HG02981 (cell line): ENCODE results near the gene ACOT11.

Source experiments
- ATAC-seq: cut with Tn5 transposase; IDR thresholded peaks from one replicate; pipeline ENCODE4 v1.9.1; 2021; ENCODE audit warnings: mild to moderate bottlenecking, moderate library complexity; ENCODE audit not compliant: unreplicated experiment

ACOT11 gene

DNA sequence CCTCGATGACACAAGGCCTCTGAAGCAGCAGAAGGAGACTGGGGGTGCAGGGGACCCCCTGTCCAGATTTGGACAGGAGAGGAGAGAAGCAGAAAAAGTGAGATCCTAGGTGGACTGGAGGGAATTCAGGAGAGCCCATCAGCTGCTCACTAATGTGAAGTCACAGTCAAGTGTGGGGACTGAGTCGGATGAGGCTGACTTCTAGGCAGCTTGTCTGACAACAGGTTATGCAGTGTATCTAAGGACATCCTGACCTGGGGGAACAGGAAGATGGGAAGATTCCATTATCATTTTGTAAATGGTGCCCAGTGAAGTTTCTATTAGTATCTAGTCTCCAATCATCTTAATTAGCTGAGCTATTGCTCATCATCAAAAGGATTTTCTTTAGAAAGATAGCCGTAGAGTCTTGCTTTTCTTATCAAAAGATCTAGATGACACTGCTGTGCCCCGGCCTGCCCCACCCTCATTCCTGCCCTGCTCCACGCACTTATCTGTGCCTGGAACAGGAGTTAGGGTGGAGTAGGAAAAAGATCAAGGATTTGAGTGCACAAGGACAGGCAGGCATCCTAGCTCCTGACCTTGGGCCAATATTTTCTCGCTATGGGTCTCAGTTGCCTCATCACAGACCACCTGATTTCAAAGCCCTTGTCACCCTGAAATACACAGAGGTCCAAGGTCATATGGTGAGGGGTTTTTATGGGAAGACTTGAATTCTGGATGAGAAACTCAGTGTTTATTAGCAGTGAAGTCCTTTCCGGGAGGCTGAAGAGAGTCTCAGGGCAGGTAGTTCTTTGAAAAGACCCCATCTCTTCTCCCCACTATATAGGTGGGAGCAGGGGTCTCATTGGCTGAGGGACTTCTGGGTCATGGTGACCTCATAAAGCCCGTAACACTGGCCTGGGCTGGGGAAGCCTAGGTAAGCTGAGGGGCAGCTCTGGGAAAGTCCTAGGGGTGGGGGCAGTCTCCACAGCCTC is 93.1 kb downstream of the ACOT11 start, which contains the start of gene MROH7:
TSS of gene MROH7 (plus strand) at position 924 of the 974 bp plus-strand sequence. CDS start 11,141 bp downstream, outside the sequence.
- no peak for ATAC-seq

- ATAC-seq: no peak
Measured at GRCh38 chr1:54643736-54644135, 95.7 kb downstream of the ACOT11 start.

DNA sequence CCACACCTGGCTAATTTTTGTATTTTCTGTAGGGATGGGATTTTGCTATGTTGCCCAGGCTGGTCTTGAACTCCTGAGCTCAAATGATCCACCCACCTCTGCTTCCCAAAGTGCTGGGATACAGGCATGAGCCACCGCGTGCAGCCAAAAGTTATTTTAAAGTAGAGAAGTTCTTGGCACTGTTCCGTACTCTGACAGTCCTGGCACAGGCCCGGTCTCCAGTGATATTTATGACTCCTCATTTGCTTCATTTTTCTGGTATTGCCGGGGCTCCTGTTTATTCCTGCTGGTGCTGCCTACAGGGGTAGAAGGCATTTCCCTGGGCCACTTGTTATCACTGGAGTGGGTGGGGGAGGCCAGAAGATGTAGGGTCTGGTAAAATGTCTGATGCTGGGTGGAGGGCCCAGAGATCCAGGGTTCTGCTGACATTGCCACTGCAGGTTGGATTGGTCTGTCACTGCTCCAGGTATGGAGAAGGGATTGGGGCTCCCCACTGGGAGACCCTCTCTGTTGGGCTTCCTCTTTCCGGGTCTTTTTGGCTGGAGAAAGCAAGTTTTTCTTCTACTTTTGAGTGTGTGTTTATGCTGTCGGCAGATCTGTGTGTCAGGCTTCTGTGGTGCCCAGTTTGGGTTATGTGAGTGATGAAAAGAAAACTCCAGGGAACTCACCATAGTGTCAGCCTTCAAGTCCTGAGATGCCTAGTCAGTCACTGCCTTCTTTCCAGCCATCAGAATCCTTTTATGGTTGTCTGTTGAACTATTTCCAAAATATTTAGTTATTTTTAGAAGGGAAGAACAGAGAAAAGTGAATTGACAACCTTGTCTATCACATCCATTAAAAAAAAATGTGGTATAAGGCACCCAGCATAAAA is 98.0 kb downstream of the ACOT11 start:
- ATAC-seq: no peak

DNA sequence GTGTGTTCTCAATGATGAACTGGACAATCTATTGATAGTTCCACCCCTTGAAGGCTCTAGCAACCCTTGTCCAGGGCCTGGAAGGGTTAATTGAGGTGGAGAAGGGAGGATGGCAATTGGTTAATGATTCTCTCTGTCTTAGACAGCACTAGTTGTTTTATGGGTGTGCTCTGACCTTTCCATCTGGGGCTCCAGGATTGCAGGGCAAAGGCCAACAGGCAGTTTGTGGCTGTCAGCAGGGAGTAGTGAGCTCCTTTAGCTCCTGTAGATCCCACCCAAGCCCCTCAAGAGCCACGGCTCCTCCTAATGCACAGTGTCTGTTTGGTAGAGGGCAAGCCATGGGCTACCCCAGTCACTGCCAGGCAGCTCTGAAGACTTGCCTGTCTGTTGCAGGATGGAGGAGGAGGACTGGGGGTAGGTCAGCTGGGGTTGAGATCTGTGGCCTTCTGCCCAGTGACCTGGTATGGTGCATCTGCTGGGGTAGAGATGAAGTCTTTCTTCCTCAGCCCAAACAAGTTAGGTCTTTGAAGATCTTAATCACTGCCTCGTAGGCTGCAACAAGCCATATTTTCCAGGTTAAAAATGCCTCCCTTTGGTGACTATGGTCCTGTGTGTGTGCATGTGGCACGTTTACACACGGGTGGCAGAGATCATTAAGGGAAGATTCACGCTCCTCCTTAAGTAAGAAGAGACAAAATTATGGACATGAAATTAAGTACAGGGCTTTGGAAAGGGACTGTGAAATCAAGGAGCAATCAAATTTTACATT is 101.3 kb downstream of the ACOT11 start:
- no peak for ATAC-seq

- ATAC-seq: no peak
Measured at GRCh38 chr1:54649921-54650320, 101.9 kb downstream of the ACOT11 start.

- ATAC-seq: no peak
Measured at GRCh38 chr1:54650417-54650816, 102.4 kb downstream of the ACOT11 start.

DNA sequence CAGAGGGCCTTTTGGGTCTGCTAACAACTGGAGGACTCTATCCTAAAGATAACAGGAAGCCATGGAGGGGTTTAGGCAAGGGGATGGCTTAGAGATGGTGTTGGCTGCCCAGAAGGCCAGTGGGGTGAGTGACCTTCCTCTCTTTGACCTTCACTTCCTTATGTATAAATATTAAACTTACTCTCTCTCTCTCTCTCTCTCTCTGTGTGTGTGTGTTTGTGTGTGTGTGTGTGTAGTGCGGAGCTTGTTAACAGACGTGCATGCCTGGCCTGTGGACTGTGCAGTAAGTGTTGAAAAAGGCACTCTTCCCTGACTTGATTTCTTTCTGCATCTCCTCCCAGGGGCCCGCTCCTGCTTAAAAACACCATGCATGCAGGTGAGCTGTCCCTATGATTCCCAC is 103.6 kb downstream of the ACOT11 start:
- no peak for ATAC-seq

DNA sequence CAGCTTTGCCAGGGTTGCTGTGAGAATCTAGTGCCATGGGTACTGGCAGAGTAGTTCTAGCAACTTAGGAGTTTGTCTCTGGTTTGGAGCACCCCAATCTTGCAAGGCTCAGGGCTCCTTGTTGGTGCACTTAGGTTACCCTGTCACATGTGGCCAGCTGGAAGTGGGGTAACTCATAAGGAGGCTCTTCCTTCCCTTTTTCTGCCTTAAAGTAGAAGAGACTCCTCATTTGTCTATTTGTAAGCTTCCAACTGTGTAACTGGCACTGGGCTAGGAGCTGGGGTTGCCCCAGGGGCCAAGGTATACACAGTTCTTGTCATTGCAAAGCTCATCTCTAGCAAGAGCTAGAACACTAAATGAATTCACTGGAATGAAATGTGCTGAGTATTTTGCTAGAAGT is 104.1 kb downstream of the ACOT11 start:
- ATAC-seq: no peak

DNA sequence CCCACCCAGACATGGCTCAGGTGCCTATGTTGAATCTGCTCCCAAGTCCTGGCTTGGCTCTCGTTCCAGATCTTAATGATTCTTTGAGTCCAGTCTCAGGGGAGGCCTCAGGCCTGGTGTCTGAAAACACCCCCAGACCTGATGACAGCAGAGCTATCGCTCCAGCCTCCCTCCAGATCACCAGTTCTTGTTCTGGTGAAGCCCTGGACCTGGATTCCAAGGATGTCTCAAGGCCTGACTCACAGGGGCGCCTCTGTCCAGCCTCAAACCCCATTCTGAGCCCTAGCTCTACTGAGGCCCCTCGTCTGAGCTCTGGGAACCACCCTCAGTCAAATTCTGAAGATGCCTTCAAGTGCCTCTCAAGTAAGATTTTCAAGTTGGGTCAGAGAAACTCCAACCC is 105.0 kb downstream of the ACOT11 start:
- ATAC-seq: no peak

DNA sequence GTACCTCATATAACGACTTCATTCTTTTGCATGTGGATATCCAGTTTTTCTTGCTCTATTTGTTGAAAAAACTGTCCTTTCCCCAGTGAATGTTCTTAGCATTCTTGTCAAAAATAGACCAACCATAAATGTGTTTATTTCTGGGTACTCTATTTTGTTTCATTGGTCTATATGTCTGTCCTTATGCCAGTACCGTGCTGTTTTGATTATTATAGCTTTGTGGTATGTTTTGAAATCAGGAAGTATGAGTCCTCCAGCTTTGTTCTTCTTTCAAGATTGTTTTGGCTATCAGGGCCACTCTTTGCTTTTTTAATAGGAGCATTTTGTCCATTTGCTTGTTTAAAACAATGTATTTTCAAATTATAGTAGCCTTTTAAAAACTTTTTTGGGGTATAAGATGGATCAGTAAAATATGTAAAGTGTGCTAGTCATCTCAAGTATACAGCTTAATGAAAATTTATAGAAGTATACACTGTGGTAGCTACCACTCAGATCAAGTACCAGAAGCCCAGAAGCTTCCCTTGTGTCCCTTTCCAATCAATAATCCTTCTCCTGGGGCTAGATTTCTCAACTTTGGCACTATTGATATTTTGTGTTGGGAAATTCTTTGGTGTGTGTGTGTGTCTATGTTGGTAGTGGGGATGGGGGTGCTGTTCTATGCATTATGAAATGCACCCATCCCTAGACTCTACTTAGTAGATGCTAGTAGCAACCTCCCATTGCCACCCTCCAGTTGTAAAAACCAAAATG is 110.3 kb downstream of the ACOT11 start:
- ATAC-seq: no peak
